Effector CD4-positive, alpha-beta T cell (primary cell): ENCODE data around the gene NPHP4.
A peak's percentile ranks its signal among the peaks of the same experiment; 100 is the strongest.

ENCODE experiments used
- DNase-seq: peaks from one replicate; pipeline ENCODE4 v3.0.0-alpha.2; 2020

Gene NPHP4

DNA sequence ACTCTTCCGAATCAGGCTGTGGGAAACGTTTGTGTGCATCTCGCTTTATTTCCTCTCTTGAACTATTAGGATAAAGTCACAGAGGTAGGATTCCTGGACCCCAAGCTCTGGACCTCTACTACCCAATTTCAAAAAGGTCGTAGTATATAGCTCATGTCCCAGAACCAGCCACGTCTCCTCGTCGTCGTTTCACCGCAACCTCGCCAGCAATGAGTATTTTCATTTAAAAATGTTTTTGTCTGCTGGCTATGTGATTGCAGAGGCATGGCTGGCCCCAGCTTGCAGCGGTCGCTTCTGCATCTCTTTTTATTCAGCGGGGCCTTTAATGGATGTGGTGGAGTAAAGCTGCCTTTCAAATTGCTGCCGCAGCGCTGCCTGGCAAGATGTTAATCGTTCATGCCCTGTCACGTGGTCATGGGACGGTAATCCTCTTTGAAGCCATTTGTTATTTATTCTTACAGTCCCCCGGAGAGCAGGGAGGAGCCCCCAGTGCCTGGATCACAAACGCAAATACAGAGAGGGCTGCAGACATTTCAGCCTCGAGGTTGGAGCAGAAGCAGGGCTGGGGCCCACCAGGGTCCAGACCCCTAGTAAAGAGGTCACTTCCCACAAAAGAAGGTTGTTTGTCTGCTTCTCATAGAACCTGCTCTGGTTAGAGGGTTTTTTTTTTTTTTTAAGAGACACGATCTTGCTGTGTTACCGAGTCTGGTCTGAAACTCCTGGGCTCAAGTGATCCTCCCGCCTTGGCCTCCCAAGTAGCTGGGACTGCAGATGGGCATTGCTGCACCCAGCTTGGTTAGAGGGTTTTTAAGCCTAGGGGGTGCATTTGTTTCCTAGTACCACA is 11.6 kb upstream of the NPHP4 start:
- DNase-seq: peak; percentile 28

DNA sequence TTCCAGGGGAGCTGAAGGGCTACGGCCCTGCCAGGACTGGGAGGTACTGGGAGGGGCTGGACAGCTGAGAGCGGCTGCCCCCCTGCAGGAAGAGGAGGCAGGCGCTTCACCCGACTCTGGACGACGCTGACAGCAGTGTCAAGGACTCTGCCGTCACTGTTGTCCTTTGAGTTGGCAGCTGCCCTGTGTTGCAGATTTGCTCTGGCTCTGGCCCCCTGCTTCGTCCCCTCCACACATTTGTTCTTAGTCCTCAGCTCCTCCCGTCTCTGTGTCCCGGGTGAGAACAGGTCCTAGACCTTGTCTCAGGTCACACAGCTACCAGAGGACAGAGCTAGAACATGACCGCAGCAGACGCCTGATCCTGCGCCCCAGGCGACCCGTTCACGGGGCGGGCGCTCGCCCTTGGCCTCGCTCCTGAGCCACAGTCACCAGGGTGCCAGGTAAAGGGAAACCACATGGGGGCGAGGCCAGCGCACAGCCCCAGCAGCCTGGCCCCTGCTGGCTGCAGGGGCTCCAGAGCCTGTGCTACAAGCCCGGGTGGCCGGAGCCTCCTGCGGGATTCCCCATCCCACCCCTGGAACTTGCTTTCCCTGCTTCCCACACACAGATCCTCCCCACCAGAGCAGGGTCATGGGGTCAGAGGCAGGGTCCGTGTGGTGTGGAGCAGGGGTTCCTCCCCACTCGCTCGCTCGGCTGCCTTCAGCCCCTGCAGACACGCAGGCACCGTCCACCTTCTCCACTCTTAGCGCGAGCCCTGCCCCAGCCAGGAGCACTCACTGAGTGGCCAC is 10.7 kb upstream of the NPHP4 start:
- no peak for DNase-seq

DNA sequence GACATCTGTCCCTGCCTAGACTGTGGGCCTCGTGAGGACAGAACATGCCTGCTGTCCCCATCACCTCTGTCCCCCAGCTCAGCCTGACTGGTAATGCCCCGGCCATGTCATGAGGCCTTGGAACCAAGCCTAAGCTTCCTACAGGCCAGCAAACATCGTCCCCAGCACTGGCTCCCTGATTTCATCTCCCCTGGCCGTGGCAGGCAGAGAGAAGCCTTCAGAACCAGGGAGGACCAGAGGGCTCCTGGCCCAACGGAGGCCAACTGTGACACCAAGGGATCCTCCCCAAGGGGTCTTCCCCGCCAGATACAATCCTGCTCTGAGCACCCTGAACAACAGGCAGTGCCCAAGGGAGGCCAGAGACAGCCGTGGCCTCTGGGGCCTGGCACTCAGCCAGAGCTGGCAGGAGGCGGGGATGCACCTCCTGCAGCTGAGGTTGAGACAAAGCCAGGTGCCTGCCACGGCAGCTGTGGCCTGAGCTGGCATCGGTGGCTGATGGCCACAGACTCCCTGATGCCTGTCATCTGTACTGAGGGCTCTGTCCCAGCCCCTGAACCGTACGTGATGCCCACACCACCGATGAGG is 9.9 kb upstream of the NPHP4 start:
- DNase-seq: no peak

DNA sequence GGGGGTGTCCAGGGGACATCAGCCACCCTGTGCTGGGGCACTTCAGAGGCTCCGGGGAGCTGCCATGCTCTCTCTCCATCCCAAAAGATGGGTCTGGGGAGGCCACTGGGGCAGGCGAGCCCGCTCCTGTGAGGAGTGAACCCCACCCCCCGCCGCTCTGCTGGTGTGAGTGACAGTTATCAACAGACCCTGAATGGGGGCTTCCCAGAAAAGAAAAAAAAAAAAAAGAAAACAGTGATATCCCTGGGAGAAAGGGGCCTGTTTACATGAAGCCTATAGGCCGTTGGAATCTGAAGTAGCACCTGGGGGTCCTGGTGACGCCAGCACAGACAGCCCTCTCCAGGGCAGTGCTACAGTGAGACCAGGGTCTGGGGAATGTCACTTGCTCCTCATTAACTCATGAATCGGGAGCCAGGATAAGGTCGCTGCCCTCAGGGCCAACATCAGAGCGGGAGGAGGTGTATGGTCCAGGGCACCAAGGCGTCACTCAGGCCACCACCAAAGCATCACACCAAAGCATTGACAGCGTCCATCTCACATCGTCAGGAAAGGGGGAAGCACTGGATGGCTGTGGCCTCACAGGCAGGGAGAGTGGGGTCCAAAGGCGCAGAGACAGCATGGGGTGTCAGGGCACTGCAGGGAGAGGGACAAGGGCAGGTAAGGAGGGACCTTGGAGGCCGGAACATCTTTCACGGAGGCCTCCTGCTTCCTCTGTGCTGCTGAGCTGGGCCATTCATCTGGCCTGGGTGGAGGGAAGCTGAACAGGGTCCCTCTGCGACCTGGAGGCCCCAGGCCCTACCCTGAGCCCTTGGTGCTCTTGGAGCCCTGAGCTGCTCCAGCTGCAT is 8.4 kb upstream of the NPHP4 start:
- DNase-seq: no peak

DNA sequence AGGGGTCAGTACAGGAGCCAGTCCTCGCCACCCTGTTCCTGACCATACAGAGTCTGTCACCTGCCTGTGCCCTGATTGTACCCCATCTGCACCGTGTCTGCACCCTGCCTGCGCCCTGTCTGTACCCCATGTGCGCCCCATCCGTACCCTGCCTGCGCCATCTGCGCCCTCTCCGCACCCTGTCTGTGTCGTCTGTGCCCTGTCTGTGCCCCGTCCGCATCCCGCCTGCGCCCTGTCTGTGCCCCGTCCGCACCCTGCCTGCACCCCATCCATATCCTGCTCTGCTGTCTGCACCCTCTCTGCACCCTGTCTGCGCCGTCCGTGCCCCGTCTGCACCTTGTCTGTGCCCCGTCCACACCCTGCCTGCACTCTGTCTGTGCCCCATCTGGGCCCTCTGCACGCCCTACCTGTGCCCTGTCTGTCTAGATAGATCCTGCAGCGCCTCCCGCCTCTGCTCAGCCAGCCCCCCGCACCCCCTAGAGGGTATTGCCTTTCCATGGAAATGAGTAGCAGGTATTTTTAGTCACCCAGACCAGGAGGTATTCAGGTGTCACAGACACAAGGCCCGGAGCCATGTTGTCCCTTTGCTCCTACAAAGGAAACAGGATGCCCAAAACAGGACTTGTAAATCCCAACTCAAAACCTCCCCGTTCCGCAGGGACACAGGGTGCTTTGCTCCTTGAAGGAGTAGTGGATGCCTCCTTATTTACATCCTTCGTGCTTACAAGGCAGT is 7.7 kb upstream of the NPHP4 start:
- no peak for DNase-seq

DNA sequence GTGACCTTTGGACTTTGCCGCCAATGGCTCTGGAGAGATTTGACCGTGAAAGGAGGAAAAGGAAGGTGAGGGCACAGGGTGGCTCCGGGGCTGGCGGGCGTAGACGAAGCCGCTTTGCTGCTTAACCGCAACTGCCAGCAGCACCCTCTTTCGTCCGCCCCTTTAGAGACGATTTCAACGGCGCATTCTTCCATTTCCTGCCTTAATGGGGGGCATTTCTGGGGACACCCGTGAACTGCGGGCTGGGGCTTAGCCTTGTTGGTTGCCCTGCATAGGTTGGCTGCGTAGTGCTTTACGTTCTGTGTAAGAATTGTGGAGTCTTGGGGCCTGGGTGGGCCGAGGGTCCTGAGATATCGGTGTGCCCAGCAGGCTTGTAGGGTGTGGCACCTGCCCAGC is 6.7 kb upstream of the NPHP4 start:
- no peak for DNase-seq

DNA sequence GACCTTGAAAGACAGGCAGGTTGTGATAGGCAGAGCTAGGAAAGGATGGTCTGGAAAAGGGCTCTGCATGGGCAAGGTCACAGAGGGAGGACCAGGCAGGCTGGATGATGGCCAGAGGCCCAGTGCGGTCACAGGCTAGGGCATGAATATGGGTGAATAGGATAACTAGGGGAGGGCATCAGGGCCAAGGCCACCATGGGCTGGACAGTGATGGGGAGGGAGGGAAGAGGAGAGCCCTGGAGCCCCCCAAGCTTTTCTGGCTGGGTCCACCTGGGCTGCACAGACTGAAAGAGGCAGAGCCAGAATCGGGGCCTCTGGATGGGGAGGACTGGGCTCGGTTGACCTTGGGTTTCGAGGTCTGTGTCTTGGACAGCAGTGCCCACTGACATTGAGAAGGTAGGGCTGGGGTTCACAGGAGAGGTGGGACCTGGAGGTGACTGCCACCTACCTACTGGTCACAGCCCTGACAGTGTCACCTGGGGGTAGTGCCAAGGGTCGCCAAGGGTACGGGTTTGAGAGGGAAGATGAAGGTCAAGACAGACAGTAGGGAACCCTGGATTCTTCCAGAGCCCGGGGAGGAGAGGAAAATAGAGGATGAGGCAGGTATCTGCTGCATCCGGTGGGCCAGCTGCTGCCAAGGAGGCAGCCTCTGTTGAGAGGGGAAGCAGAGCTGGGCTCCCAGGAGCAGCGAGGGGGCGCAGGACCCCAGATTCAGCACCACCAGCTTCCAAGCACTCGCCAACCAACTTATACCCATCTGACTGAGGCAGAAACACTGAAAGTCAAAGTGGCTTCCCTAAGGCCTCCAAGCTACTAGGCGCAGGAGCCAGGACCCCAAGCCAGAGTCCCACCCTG is 6.1 kb upstream of the NPHP4 start:
- no peak for DNase-seq

DNA sequence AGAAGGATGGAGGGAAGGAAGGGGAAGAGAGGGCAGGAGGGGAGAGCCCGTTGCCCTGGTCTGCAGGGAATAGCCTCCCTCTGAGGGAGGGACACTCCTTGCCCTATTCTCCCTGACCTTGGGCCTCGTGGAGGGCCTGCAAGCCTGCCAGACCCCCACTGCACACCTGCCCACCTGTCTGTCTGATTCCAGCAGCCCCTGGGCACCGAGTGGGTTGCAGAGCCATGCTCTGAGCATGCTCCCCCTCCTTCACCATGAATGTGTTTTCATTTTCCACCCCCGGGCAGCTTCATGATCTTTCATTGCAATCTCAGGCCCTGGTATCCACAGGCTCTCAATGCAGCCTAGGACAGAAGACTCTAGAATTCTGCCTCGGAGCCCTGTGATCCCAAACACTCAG is 5.1 kb upstream of the NPHP4 start:
- no peak for DNase-seq

DNA sequence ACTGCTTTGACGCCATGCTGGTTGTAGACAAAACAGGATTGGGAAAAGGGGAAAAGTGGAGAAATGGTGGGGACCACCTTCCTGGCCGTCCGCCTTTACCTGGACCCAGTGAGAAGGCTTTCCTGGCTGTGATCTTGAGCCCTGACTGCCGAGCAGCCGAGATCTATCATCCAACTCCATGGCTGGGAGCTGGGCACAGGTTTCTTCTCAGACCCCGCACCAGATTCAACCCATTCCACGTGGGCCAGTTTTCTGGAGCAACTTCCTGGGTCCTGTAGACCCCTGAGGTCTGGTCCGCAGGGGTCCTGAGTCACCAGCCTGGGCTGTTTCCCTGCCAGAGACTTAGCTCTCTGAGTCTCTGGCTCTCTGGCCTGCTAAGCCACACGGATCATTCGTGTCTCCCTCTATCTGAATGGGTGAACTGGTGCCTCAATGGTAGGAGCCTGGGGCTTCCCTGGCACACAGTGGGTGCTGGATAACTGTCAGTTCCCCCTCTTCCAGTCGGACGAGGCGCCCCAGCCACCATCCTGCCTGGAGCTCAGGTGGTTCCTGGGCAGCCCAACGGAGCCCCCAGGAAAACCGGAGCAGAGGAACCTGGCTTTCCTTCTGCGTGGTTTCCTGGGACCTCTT is 4.5 kb upstream of the NPHP4 start:
- DNase-seq: no peak

DNA sequence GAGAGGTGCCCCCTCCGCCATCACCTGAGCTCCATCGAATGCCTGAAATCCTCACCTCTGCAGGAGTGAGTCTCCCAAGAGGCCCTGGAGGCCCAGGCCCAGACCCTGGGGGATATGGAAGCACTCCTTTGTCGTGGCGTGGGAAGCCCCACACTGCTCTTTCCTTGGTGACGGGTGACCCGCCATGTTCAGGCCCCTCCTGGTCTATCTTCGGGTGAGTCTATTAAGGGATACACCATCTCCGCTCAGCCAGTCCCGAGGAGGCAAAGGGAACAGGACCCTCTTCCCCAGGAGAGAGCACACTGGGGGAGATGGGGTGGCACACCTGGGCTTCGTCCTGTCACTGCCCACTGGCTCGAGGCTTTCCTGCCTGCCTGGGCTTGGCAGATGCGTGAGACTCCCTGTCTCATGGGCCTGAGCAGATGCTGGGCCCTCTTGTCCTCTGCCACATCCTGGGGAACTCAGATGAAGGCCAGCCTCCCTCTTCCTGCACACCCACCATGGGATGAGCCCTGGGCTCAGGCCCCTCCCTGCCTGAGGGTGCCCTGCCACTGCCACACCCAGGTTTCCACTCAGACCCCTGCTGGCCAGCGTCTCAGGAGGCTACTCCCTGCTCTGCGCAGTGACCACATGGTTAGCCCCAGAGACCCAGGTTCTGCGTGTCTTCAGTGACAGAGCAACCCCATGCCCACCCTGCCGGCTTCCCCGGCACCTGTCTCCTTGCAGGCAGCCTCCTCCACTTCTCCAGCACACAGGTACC is 3.8 kb upstream of the NPHP4 start:
- no peak for DNase-seq

DNA sequence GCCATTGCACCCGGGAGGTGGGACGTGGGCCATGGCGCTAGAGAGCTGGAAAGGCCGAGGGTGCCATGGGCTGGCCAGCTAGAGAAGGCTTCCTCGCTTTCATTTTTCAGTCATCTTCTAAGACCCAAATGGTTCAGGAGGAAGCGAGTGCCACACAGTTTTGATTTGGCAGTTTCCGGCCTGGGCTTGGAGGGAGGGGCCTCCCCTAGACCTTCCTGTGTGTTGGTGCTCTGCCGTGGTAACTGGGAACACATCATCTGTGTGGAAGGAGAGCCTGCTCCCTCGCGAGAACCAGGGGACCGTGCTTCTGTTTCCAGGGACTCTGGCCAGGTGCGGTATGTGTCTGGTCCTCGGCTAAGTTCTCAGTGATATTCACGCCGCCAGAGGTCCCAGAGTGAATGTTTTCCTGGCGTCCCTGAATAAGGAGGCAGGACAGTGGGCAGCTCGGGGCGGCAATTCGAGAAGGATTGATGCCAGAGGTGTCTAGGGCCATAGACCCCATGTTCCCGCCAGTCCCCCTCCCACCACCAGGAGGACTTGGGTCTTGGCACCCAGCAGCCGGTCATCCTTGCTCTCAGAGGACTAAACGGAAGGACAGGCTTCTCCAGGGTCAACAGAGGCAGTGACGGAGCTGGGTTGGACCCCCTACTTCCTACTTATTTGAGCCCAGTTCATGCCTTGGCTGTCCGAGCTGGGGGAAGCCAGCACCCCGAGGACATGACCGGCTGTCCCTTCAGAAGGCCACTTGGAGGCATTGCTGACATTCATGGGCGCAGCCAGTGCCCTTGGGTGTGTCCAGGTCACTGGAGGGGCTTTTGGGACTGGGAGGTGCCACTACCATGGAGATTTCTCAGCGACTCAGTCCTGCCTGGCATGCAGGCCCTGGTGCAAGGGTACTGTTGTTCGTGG is 2.7 kb upstream of the NPHP4 start:
- peak; percentile 54 for DNase-seq

DNA sequence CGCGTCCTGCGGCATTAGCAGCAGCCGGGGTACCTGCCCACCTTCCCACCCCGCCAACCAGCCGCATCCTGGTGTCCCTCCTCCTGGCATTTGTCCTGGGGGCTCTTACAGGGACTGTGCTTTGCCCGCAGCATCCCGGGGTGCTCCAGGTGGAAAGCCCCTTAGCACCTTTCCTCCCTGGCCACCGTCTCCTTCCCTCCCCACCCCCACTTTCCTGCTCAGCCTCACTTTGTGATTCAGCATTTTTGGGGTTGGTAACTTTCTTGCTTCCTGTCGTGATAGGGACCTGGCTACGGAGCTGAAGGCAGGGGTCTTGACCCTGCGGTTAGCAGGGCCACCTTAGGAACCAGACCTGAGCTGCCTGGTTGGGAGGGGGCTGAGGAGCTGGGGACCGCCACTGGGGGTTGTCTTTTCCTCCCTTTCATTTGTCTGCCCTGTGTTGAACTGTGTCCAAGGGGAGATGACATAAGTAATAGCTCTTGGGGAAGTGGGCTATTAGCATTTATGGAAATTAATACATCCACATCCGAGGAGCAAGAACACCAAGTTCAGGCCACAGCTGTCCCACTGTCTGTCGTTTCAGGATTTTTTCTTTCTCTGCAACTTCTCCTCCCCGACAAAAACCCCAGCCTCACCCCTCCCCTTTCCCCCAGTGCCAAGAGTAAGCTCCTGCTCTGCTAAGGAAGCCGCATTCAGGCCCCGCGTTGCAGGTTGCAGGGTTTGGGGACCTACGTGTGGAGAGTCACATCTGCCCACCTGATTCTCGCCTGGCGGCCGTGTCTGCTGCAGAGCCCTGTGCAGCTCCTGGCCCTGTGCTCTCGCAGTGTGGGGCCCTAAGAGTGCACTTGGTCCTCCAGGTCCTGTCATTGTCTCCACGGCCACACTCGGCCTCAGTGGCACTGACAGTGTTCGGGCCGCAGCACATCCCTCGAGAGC is 1.6 kb upstream of the NPHP4 start:
- no peak for DNase-seq

DNA sequence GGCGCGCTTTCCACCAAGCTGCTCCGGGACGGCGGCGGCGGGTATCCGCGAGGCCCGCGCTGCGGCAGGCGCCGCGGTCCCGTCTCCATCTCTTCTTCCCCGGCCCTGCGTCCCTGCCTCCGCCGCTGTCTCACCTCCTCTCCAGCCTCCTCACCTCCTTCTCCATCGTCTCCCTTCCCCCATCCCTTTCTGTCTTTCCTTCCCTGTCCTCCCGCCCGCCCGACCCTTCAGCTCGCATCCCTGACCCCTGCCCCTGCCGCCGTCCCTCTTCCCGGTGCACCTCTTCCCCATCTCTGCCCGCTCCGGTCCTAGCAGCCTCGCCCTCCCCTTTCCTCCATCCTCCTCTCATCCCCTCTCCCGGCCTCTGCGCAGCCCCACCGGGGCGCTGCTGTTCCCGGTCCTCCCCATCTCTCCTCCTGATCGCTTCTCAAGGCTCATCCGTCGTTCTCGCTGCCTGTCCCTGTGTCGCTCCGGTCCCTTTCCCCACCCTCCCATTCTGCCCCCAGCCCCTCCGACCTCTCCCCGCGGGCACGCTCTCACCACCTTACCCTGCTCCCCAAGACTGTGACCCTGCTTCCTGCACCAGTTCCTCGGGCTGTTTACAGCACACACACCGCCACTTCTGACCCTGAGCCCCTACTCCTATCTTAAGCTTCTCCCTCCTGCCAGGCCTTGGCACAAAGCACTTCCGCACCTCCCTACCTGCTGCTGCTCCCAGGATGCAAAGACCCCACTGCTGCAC is 760 bp upstream of the NPHP4 start:
- no peak for DNase-seq

DNA sequence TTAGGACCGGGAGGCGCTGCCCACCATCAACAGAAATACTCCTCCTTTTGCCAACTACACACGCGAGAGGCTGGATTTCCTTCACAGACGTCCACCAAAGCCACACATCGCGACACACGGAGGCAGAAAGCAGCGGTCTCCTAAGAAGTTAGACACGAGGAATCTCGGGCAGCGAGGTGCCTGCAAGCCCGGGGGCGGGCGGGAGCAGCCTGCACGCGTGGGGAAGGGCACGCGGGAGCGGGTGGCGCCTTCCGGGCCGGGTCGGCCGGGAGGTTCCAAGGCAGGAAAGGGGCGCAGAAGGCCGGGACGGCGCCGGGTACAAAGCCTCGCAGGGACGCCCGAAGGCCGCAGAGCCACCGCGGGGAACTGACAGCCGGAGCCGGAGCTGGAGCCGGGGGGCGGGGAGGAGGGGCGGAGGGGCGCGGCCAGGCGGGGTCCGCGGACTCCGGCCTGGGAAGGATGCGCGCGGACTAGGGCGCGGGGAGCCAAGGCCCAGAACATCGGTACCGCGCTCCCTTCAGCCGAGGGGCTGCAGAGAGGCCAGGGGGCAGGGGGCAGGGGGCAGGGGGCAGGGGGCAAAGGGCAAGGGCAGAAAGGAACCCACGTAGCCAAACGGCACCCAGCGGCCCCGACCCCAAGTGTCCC is 722 bp downstream of the NPHP4 start:
- DNase-seq: peak; percentile 37

DNA sequence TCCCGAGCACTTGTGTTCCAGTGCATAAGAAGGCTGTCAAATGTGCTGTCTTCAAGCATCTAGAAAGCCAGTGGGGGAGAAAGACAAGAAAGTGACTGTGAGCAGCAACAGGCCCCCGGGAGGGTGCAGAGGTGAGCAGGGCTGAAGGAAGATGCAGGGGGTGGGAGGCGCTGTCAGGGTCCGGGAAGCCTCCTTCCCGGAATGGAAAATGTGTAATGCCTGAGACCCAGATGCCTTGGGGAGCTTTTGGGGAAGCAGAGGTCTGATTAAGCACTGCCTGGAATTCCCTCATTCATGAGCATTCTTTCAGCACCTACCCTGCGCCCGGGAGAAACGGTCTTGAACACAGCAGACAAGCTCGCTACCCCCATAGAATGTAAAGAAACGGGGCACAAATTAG is 1.3 kb downstream of the NPHP4 start:
- DNase-seq: no peak

DNA sequence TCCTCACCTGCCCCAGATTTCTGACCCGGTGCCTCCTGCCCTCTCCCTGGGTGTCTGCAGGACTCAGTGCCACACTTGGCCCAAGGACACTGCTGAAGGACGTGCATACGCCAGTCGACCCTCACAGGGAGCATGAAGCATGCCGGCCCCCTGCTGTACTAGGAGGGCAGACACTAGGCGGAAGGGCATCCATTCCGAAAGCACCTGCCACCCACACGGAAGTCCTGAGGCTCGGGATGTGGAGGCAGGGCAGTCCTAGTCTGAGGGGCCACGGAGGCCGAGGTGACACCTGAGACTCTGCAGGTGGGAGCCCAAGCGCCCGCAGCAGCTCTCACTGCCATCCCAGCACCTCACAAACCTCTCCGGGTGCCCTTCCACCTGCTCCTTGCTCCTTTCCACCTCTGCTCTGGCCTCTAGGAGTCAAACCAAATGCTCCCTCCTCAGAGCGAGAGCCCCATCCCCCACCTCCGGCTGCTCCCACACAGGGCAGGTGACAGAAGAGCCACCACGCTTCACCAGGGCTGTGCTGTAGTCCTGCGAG is 2.4 kb downstream of the NPHP4 start:
- no peak for DNase-seq
